GM12874 (cell line): Measurements from ENCODE around the gene HPS1.

Experiments used
- TF ChIP-seq, protein P1 (sequence below): IDR thresholded peaks from 2 replicates; pipeline ENCODE4 v1.5.1; 2011; ENCODE audit warnings: low read depth, mild to moderate bottlenecking, control low read depth, low read length, moderate library complexity; ENCODE audit not compliant: insufficient read depth

The HPS1 gene

DNA sequence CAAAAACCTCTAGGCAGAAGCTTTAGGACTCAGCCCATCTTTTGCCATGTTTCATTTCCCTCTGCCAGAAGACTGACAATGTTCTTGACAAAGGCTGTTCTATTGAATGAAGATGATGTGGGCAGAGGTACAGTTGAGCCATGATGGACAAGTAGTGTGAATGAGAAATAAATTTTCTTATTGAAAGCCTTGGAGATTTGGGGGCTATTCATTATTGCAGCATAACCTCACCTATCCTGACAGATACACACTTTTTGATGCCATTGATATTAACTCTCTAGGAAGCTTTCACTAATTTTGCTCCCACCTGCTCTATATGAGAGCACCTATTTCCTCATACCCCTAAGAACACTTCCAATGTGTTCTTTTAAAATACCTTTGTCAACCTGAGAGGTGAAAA, 36.9 kb upstream of the HPS1 start:
- TF ChIP-seq, protein P1, sequence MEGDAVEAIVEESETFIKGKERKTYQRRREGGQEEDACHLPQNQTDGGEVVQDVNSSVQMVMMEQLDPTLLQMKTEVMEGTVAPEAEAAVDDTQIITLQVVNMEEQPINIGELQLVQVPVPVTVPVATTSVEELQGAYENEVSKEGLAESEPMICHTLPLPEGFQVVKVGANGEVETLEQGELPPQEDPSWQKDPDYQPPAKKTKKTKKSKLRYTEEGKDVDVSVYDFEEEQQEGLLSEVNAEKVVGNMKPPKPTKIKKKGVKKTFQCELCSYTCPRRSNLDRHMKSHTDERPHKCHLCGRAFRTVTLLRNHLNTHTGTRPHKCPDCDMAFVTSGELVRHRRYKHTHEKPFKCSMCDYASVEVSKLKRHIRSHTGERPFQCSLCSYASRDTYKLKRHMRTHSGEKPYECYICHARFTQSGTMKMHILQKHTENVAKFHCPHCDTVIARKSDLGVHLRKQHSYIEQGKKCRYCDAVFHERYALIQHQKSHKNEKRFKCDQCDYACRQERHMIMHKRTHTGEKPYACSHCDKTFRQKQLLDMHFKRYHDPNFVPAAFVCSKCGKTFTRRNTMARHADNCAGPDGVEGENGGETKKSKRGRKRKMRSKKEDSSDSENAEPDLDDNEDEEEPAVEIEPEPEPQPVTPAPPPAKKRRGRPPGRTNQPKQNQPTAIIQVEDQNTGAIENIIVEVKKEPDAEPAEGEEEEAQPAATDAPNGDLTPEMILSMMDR, result no peak

DNA sequence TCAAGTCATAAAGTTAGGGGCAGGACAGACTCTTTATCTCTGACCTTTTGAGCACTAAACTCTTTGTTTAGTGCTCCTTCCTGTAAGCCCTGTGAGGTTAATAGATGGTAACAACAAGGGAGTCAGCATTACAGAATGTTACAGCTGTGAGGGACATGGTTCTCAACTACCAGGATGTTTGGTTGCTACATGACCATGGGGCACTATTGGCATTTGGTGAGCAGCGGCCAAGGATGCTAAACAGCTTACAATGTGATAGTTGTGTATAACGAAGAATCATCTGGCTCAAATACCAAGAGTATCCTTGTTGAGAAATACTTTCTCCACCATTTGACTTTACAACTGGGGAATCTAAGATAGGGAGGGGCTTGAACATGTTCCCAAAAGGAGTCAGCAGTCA, 35.4 kb upstream of the HPS1 start:
- TF ChIP-seq, protein P1, result no peak

DNA sequence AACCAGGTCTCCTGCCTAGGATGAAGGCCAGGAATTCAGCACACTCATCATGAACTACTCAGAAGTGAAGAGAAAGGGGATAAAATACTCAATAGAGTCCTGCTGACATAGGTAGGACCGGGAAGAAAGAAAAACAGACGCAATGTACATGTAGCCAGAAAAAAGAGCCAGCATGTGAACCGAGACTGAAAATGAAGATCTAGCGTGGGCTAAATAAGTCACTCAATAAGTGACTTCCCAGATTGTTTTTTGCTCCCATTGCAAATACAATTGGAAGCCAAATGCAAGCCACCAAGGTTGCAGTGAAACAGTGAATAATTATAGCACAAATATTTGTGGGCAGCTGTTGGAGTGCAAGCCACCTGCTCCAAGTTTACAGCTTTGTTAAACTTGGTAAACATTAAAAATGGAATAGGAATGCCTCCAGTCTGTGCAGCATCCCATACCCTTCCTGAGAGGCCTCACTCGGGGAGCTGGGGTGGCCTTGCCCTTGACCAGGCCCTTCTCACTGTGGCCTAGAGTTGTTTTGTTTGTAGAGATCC, 34.7 kb upstream of the HPS1 start:
- TF ChIP-seq, protein P1, result no peak

DNA sequence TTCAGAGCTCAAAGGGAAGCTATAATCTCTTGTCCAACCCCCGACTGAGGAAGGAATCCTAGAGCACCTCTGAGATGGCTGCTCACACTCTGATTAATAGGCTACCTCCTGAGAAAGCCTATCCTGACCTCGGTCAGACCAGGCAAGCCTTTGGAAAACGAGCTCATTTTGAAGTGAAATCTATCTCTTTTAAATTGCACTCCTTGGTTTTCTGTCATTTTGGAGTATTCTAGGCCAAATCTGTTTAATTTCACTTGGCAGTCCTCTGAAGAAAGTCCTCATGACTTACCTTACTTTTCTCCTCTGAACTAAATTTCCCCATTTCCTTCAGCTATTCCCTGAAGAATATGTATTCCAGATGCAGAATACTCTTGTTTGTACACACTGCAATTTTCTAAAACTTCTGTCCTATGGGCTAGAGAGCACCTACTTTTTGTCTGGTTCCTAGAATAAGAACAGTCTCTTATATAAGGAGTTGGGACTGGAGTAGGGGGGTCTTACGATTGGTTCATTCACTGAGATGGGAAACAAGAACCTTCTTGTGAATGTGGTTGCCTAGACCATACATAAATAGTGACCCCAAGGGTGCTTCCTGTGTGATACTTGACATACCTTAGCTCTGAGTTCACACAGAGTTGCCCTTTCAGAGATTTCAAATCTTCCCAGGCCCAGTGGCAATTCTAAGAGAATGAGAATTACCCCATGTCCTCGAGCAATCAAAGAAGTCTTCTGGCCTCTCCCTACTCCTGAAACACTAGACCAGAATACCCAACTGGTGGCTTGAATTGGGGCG, 31.9 kb upstream of the HPS1 start:
- TF ChIP-seq, protein P1, result no peak

DNA sequence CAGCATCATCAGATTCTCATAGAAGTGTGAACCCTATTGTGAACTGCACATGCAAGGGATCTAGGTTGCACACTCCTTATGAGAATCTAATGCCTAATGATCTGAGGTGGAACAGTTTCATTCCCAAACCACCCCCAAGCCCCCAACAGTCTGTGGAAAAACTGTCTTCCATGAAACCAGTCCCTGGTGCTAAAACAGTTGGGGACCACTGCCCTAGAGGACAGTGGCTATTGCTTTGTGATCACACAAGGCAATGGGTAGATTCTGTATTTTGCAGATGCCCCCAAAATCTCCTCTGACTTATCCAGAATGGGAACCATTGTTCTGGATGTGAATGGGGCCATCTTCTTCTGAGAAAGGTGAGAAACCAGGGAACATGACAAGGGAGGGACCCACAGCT, 31.1 kb upstream of the HPS1 start:
- TF ChIP-seq, protein P1, result no peak

DNA sequence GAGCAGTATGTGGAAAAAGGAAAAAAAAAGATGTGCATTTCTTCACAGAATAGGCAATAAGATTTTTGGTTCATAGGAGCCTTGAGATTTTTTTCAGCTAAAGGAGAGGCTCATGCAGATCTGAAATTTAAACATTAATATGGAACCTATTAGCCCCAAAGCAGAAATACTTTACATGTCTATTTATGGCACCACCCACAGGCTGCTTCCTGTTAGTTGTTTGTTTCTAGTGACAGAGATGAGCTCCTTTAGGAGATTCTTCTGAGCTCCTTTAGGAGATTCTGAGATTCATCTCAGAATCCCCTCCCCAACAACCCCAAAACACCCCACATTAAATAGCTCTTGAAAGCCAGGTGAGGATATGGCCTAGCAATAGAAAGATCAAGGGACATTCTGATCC, 27.9 kb upstream of the HPS1 start:
- TF ChIP-seq, protein P1, result no peak

DNA sequence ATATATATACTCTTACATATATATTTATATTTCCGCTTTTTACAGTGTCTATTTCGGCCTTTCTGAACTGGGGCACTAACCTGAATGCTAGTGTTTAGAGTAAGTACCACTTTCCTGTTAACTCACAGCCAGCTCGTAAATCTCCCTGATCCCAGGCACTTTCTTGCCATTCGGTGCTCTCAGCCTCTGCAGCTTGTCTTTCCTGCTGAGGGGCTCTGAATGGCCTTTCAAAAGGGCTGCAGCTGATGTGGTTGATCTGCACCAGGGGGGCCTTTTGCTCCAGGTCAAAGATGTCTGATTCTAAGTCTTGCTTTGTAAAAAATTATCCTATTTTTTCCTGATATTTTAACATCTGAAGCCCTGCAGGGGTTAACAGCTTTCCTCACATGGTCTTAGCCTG, 25.5 kb upstream of the HPS1 start:
- TF ChIP-seq, protein P1, result no peak
